Right atrium auricular region (tissue), 2 donors: Measurements from ENCODE around the gene FLOT2. TPM values are rescaled to one million over a fixed set of nuclear protein-coding genes. Genes with fewer than 3 reads are reported as not detected.
"Not testable (repeated sequence)": the region's sequence is repeated elsewhere in the genome, so short reads cannot be mapped to it uniquely, and the experiment has no call there.

Source experiments
- DNase-seq: peaks from one replicate; pipeline ENCODE4 v3.0.0-alpha.2; 2019; ENCODE audit warnings: low spot score
- H3K27ac ChIP-seq, 2 donors: fragments of 200-600 bp; sonication (generic); 1 replicate in 1 of 2; 2 replicates in 1 of 2; pipeline ENCODE4 v1.5.1; 2016 to 2019
- H3K27me3 ChIP-seq, 2 donors: fragments of 200-600 bp; sonication (generic); one replicate each; pipeline versions ENCODE4 v1.5.1 to v1.6.0; 2017 to 2019
- H3K36me3 ChIP-seq: fragments of 200-600 bp; sonication (generic); one replicate; pipeline ENCODE4 v1.5.1; 2016
- H3K4me1 ChIP-seq, 2 donors: fragments of 200-600 bp; sonication (generic); one replicate each; pipeline versions ENCODE4 v1.5.1 to v1.6.0; 2017 to 2019
- H3K4me3 ChIP-seq, 2 donors: fragments of 200-600 bp; sonication (generic); 1 replicate in 1 of 2; 2 replicates in 1 of 2; pipeline ENCODE4 v1.5.1; 2017 to 2019; ENCODE audit warnings: mild to moderate bottlenecking in 1 of 2, moderate library complexity in 1 of 2
- H3K9me3 ChIP-seq, 2 donors: fragments of 200-600 bp; sonication (generic); one replicate each; pipeline ENCODE4 v1.5.1; 2019
- CTCF ChIP-seq, 2 donors: fragments of 200-600 bp; sonication (generic); IDR thresholded peaks; one replicate each; pipeline ENCODE4 v1.5.1; 2019; ENCODE audit warnings: antibody characterized with exemption in 2 of 2
- total RNA-seq, 2 donors: library from RNA; depleted of rRNA; stranded (reverse); fragments of >200 nt; gene quantifications; one replicate each; pipeline ENCODE4 v1.1.0, GENCODE V29; 2016

Gene FLOT2
- total RNA-seq, 2 donors from 2014 or later = 52.8 to 57.7 TPM

GRCh38 chr17:28878158-28878910, 19.2 kb downstream of the FLOT2 start:
- no peaks in the 10 kb centered on the region for H3K27me3 ChIP-seq
- H3K27ac ChIP-seq = no peak overlapping the region
- H3K9me3 ChIP-seq = no peaks in the 10 kb centered on the region
- no peak for TF ChIP-seq CTCF (IDR thresholded peaks at IDR 0.05)
- no peak for DNase-seq
- H3K4me1 ChIP-seq = no peaks in the 10 kb centered on the region
- no peak overlapping the region for H3K4me3 ChIP-seq
- peaks cover 47% of the 10 kb centered on the region for H3K36me3 ChIP-seq

- not testable (repeated sequence) for H3K27me3 ChIP-seq
These were observed 20.3 kb downstream of the FLOT2 start for GRCh38 chr17:28877150-28877711.

GRCh38 chr17:28875848-28876550, 21.5 kb downstream of the FLOT2 start:
- no peaks in the 10 kb centered on the region for H3K27me3 ChIP-seq
- H3K4me1 ChIP-seq = no peaks in the 10 kb centered on the region
- H3K27ac ChIP-seq = no peak overlapping the region
- no peak for DNase-seq
- H3K4me3 ChIP-seq = no peak overlapping the region
- H3K36me3 ChIP-seq = peaks cover 26% of the 10 kb centered on the region
- TF ChIP-seq CTCF (IDR thresholded peaks at IDR 0.05) = no peak
- no peaks in the 10 kb centered on the region for H3K9me3 ChIP-seq

More at GRCh38 chr17:28877150-28877711, 20.3 kb downstream of the FLOT2 start:
- not testable (repeated sequence) for H3K4me3 ChIP-seq, H3K9me3 ChIP-seq, DNase-seq, H3K4me1 ChIP-seq, H3K27ac ChIP-seq
- peaks cover 38% of the 10 kb centered on the region for H3K36me3 ChIP-seq

GRCh38 chr17:28874750-28875149, 22.8 kb downstream of the FLOT2 start:
- Histone ChIP-seq H3K27me3 (no peaks in the 10 kb centered on the region), H3K36me3 (peaks cover 13% of the 10 kb centered on the region), H3K27ac (no peak overlapping the region), H3K4me1 (no peaks in the 10 kb centered on the region), H3K4me3 (no peak overlapping the region), H3K9me3 (no peaks in the 10 kb centered on the region)
- TF ChIP-seq CTCF (IDR thresholded peaks at IDR 0.05) = no peak
- no peak for DNase-seq

- DNase-seq = no peak
- no peaks in the 10 kb centered on the region for H3K4me1 ChIP-seq
- peaks cover 4% of the 10 kb centered on the region for H3K36me3 ChIP-seq
- no peaks in the 10 kb centered on the region for H3K9me3 ChIP-seq
- no peak overlapping the region for H3K27ac ChIP-seq
- no peak for TF ChIP-seq CTCF (IDR thresholded peaks at IDR 0.05)
- no peaks in the 10 kb centered on the region for H3K27me3 ChIP-seq
- H3K4me3 ChIP-seq = no peak overlapping the region
These were observed 23.7 kb downstream of the FLOT2 start for GRCh38 chr17:28873839-28874238.

GRCh38 chr17:28871056-28871579, 26.4 kb downstream of the FLOT2 start:
- no peak for DNase-seq
- H3K27ac ChIP-seq = no peak overlapping the region
- H3K4me3 ChIP-seq = no peak overlapping the region
- H3K27me3 ChIP-seq = no peaks in the 10 kb centered on the region
- no peaks in the 10 kb centered on the region for H3K4me1 ChIP-seq
- no peaks in the 10 kb centered on the region for H3K36me3 ChIP-seq
- H3K9me3 ChIP-seq = no peaks in the 10 kb centered on the region
- TF ChIP-seq CTCF (IDR thresholded peaks at IDR 0.05) = no peak
